GM12891 (cell line): Measurements from ENCODE around the gene TRIM65.

Experiments
- SPI1 ChIP-seq: IDR thresholded peaks from 2 replicates; pipeline ENCODE4 v1.6.1; 2011; ENCODE audit warnings: low read depth, low read length, control low read depth
- TAF1 ChIP-seq: IDR thresholded peaks from 2 replicates; pipeline ENCODE4 v1.6.1; 2011; ENCODE audit warnings: low read depth, low read length, control low read depth

- TF ChIP-seq TAF1 (no peak), SPI1 (no peak)
Measured at GRCh38 chr17:75847614-75848522, 48.9 kb downstream of the TRIM65 start.
